AG04449 (cell line): ENCODE results near the gene CDC42EP3.

Source experiments
- CTCF ChIA-PET: fragments of 350-600 bp; formaldehyde crosslinking; extraction: SDS; loops from one replicate; lab custom pipeline; 2021; ENCODE audit warnings: antibody characterized with exemption; lab: Yijun Ruan, JAX
- POLR2A ChIA-PET: fragments of 400-600, 350-600 bp; formaldehyde crosslinking; extraction: SDS; loops from one replicate; lab custom pipeline; 2020; ENCODE audit warnings: antibody characterized with exemption, inconsistent platforms; lab: Yijun Ruan, JAX
- DNase-seq: peaks from one replicate; pipeline ENCODE4 v3.0.0-alpha.2; 2010; ENCODE audit warnings: low read depth, low spot score
- H3K4me3 ChIP-seq: 2 replicates; pipeline ENCODE4 v1.5.1; 2011; ENCODE audit warnings: low read depth, mild to moderate bottlenecking, control low read depth, low read length
- TF ChIP-seq, protein P1 (sequence below): IDR thresholded peaks from one replicate; pipeline ENCODE4 v1.5.1; 2011; ENCODE audit warnings: mild to moderate bottlenecking, moderate library complexity, low read length, control low read depth, inconsistent platforms; ENCODE audit not compliant: insufficient read depth; ENCODE audit errors: missing control alignments

CDC42EP3 gene

DNA sequence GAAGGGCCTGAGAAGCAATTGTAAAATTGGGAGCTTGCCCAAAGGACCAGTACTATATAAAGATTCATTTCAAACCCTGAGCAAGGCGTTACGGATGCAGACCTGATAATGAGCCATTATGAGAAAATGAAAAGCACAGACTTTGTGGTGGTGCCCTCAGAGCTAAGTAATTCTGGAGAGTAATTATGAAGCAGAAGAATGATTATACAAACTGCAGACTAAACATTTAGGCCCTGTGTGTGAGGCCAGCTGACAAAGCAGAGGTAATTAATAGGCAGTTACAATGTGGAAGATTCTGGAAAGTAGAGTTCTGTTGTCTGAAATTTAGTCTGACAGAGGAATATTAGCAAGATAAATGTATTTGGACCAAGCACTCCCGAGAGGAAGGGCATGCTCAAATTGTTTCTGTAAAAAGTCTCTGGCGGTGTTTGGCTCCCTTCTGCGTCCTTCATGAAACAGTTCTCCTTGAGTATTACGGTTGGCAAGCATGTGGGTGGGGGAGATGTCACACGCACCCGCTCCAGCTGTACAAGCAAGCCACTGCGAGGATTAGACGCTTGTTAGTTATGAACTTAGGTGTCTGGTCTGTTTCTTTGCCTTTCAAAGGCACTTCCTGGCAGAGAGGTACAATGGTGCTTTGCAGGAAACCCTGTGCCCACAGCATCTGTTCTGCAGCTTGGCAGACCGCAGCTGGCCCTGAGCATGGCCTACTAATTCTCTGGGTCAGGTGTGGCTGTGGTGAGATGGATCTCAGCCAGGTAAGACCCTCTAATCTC is 45.5 kb downstream of the CDC42EP3 start:
- H3K4me3 ChIP-seq, result no peak overlapping the region
- CTCF ChIA-PET, result interaction anchor here (0.8 to 3.8 kb wide), 6 partner anchors 20 to 265 kb away, joined by 3 to 32 read pairs (median 3); no protein-coding TSS in a partner anchor
- DNase-seq, result no peak
- POLR2A ChIA-PET, result interaction anchor here (0.7 to 2.7 kb wide), 7 partner anchors 11 to 176 kb away, joined by 3 to 10 read pairs (median 3); no protein-coding TSS in a partner anchor
- TF ChIP-seq, protein P1, sequence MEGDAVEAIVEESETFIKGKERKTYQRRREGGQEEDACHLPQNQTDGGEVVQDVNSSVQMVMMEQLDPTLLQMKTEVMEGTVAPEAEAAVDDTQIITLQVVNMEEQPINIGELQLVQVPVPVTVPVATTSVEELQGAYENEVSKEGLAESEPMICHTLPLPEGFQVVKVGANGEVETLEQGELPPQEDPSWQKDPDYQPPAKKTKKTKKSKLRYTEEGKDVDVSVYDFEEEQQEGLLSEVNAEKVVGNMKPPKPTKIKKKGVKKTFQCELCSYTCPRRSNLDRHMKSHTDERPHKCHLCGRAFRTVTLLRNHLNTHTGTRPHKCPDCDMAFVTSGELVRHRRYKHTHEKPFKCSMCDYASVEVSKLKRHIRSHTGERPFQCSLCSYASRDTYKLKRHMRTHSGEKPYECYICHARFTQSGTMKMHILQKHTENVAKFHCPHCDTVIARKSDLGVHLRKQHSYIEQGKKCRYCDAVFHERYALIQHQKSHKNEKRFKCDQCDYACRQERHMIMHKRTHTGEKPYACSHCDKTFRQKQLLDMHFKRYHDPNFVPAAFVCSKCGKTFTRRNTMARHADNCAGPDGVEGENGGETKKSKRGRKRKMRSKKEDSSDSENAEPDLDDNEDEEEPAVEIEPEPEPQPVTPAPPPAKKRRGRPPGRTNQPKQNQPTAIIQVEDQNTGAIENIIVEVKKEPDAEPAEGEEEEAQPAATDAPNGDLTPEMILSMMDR, result no peak

DNA sequence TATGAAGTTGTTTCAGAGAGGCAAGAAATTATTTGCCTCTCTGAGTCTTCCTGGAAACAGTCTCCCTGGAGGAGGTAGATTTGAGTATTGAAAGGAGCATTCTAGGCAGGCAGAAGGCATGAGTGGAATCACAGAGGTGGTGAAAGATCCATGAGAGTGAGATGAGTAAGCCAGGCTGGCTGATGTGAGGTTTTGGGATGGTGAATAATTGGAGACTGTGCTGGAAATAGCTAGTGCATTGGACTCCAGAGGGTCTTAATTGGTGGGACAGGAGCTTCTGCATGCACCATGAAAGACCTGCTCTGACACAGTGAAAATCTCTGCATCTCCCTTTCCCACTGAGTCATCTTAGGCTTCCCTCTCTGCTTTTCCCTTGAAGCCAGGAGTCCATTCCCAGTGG is 46.3 kb downstream of the CDC42EP3 start:
- no peak overlapping the region for H3K4me3 ChIP-seq
- ChIA-PET POLR2A (interaction anchor here (0.7 to 2.7 kb wide), 7 partner anchors 12 to 176 kb away, joined by 3 to 10 read pairs (median 4); no protein-coding TSS in a partner anchor), CTCF (interaction anchor here (0.8 to 3.8 kb wide), 4 partner anchors 20 to 266 kb away, joined by 3 to 32 read pairs (median 3); no protein-coding TSS in a partner anchor)
- DNase-seq, result no peak
- TF ChIP-seq, protein P1, result no peak

DNA sequence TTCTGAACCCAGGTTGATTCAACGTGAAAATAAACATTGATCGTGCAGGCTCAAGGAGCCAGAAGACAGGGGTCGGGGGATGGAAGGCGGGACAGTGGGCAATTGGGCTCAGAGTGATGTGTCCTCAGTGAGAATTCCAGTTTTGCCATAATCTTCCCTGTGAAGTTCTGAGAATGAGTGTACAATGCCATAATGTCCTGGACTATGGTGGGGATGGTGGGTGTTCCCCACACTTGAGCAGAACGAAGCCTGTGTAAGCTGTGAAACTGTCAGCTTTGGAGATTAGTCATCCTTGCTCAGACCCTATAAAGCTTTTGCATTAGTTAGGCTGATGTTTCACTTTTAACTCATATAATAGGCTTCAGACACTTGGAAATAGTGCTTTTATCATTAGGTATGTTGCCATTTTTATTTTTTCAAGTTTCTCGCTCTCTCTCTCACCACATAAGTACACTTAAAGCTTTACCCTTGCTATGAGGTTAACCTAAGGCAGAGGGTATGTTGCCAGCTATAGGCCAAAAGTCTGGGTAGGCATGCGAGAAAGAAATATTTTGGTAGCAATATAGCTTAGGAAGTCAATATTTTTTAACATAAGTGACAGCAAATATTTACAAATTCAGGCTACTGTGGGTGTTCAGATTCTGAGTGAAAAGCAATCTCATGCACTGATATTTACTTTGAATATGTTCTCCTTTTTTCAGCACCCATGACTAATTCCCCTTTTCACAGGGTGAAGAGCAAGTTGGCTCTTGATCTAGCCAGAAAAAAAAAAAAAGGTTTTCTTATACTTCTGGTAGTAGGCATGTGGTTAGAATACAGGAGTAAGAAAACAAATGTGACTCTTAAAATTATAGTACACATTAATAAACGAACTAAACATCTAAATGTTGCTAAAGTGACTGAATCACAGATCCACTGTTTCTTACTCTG is 47.2 kb downstream of the CDC42EP3 start:
- H3K4me3 ChIP-seq, result no peak overlapping the region
- POLR2A ChIA-PET, result interaction anchor here (0.8 to 2.7 kb wide), 7 partner anchors 10 to 175 kb away, joined by 3 to 10 read pairs (median 4); no protein-coding TSS in a partner anchor
- TF ChIP-seq, protein P1, result no peak
- CTCF ChIA-PET, result interaction anchor here (1.0 to 3.8 kb wide), 3 partner anchors 10 to 209 kb away, joined by 3 to 32 read pairs (median 3); no protein-coding TSS in a partner anchor
- DNase-seq, result no peak

DNA sequence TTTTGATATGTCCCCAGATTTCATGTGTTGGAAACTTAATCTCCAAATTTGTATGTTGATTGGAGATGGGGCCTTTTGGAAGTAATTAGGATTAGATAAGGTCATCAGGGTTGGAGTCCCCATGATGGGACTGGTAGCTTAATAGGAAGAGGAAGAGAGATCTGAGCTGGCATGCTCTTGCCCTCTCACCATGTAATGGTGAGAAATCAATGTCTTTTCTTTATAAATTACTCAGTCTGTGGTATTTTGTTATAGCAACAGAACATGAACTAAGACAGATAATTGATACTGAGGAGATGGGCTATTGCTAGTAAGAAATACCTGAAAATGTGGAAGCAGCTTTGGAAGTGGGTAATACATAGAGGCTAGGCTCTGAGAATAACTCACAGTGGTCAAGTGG is 48.0 kb downstream of the CDC42EP3 start:
- H3K4me3 ChIP-seq, result no peak overlapping the region
- ChIA-PET POLR2A (interaction anchor here (0.7 to 2.7 kb wide), 5 partner anchors 9 to 37 kb away, joined by 3 to 10 read pairs (median 4); no protein-coding TSS in a partner anchor), CTCF (interaction anchor here (1.0 to 3.8 kb wide), 5 partner anchors 11 to 254 kb away, joined by 3 to 32 read pairs (median 4); no protein-coding TSS in a partner anchor)
- TF ChIP-seq, protein P1, result no peak
- DNase-seq, result no peak

DNA sequence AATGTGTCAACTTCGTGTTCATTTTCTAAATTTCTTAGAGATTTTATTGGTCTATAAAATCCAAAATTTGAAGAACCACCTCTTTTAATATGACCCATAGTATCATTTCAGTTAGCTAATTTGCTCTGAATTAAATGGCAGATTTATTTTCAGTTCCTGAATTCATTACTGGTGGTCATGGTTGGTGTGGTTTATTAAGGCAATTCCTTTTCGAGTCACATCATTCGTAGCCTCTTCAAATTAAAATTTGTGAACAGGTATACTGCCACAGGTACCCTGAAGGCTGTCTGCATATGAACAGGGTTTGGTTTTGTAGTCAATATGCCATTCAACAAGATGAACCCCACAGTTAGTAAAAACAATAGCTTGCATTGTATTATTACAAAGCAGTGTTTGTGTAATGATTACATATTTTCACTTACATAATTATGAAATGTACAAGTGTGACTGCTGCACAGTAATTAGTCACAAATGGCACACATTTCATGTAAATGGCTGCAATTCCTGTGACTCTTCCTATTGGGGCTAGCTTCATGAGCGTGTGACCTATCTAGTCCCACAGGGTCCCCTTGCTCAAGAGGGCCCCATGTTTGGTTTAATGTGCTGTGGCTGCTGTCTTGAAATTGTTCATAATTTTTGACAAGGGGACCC is 48.9 kb downstream of the CDC42EP3 start:
- ChIA-PET CTCF (interaction anchor here (1.0 to 2.1 kb wide), 6 partner anchors 10 to 255 kb away, joined by 3 to 7 read pairs (median 4); no protein-coding TSS in a partner anchor), POLR2A (no interaction called here)
- H3K4me3 ChIP-seq, result no peak overlapping the region
- DNase-seq, result no peak
- TF ChIP-seq, protein P1, result no peak
